HG03097 (cell line): Measurements from ENCODE around the gene ARSA.
A peak's percentile ranks its signal among the peaks of the same experiment; 100 is the strongest.
"Not testable (repeated sequence)": the region's sequence is repeated elsewhere in the genome, so short reads cannot be mapped to it uniquely, and the experiment has no call there.

ENCODE experiments used
- ATAC-seq: cut with Tn5 transposase; IDR thresholded peaks from one replicate; pipeline ENCODE4 v1.9.1; 2021; ENCODE audit not compliant: unreplicated experiment, low FRiP score

The ARSA gene

DNA sequence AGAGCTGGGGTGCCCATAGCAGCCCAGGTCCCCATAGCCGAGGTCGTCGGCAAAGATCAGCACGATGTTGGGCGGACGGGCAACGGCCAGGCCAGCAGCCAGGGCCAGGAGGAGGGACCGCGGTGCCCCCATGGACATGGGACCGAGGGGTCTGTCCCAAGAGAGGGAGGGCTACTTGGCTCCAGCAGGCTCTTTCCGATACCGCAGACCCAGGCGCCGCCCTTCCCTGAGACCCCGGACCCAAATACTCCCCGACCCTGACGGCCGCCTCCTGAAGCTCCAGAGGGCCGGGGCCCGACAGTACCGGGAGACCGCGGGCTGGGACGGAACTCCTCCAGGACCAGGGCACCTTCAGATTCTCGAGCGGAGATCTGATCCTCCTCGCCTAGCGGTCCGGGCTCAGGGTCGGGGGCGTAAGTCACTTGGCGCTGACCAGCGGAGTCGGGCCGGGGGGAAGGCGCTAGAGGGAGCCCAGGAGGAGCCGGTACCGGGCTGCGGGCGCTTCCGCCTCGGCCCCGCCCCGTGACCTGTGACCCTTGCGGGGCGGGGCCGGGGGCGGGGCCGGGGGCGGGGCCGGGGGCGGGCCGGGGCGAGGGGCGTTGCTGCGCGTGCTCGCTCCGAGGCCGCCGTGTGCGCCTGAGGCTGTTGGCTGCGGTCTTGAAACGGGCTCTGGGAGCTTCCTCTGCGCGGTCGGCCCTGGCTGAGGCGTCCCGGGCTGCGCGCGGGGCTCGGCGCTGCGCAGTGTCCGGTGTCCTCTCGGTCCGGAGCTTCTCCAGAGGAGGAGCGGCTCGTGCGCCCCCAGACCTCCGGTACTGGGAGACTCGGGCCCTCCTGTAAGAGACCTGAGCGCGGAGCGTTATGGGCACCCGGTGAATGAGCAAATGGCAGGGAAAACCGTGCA is at the start of gene ARSA:
Gene ARSA, minus strand, starts transcription at position 511 of the 901 bp plus-strand sequence. Its CDS starts 373 bp downstream, at position 138.
- peak; percentile 53 for ATAC-seq

GRCh38 chr22:50676661-50677492 is 48.9 kb upstream of the ARSA start:
- ATAC-seq, result no peak

DNA sequence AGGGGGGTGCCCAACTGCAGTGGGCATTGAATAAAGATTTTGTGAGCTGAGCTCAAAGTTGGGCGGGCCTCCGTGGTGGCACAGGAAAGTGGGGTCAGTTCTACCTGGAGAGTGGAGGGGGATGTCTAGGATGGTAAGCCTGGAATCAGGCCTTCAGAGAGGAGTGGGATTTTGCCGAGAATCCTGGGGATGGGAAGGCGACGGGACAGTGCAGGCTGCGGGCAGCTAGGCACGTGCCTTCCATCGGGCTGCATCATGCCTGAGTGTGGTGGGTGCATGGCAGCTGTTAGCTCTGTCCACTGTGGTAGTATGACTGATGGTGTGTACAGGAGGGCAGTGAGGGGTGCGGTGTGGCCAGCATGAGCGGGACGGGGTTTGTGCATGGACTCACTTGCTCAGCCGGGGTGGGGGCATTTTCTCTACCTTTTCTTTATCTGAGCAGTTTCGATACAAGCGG is 48.3 kb upstream of the ARSA start:
- ATAC-seq, result no peak

GRCh38 chr22:50675553-50676179 is 47.7 kb upstream of the ARSA start:
- no peak for ATAC-seq

DNA sequence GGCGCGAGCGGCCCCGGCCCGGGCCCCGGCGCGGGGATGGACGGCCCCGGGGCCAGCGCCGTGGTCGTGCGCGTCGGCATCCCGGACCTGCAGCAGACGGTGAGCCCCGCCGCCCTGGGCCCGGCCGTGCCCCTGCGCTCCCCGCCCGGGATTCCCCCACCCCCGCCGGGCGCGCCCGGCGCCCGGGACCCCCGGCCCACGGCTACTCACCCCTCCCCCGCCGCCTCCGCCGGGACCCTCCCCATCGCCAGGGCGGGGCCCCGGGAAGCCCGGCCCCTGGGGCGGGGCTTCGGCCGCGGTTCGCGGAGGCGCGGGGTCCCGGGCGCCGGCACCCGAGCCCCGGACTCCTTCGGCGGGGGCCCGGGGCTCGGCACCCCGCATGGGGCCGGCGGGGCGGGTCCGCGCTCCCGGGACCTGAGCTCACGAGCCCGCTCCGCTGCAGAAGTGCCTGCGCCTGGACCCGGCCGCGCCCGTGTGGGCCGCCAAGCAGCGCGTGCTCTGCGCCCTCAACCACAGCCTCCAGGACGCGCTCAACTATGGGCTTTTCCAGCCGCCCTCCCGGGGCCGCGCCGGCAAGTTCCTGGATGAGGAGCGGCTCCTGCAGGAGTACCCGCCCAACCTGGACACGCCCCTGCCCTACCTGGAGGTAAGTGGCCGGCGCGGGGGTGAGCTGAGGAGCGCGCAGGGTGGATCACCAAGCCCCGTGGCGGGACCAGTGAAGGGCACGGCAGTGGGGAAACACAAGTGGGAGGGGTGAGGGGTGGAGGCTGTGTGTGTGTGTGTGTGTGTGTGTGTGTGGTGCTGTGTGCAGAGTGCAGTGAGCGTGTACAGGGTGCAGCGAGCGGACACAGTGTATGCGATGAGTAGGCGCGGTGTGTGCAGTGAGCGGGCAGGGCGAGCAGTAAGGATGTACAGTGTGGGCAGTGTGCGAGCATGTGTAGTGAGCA is 46.9 kb upstream of the ARSA start:
- ATAC-seq, result no peak

- no peak for ATAC-seq
Observed at GRCh38 chr22:50674130-50674500, 46.2 kb upstream of the ARSA start.

DNA sequence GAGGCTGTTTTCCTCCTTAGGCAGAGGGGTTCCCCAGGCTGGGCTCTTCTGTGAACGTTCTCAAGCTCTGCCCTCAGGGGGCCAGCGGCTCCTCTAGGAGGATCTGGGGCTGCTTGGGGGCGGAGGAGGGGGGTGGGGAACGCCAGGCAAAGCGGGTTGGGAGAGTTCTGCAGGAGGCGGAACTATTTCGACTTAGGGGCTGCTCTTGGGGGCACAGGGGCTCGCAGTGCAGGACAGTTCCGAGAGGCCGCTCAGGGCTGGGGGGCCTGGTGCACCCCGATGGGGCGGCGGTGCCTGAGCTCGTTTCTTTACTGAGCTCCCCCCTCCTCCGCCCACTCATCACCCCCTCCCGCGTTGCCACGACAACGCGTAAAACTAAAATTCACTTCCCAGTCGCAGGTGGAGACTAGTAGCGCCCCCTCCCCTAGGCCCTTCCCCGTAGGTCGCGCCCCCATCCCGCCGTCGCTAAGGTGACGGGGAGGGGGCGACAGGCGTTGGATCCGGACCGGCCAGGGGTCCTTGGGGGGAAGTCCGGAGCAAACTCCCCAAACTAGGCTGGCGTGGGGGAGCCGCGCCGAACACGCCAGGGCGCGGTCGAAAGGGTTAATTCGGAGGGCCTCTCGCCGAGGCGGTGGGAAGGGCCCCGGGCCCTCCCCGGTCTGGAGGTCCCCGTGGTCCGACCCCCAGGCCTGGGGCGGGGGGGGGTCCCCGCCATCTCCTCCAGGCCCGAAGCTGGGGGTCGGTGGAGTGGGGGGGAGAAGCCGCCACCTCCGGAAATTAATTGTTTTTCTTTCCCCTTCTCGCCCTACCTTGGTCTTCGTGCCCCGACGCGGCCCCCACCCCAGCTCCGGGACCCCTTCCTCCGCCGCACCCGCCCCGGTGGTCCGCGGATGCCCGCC is 45.5 kb upstream of the ARSA start:
- ATAC-seq, result no peak

- no peak for ATAC-seq
Observed at GRCh38 chr22:50672471-50673230, 44.7 kb upstream of the ARSA start, which contains the start of gene SHANK3. Gene SHANK3, plus strand, starts transcription at chr22:50672823.

GRCh38 chr22:50672041-50672440 is 44.1 kb upstream of the ARSA start:
- no peak for ATAC-seq

GRCh38 chr22:50671641-50672040 is 43.7 kb upstream of the ARSA start:
- no peak for ATAC-seq

DNA sequence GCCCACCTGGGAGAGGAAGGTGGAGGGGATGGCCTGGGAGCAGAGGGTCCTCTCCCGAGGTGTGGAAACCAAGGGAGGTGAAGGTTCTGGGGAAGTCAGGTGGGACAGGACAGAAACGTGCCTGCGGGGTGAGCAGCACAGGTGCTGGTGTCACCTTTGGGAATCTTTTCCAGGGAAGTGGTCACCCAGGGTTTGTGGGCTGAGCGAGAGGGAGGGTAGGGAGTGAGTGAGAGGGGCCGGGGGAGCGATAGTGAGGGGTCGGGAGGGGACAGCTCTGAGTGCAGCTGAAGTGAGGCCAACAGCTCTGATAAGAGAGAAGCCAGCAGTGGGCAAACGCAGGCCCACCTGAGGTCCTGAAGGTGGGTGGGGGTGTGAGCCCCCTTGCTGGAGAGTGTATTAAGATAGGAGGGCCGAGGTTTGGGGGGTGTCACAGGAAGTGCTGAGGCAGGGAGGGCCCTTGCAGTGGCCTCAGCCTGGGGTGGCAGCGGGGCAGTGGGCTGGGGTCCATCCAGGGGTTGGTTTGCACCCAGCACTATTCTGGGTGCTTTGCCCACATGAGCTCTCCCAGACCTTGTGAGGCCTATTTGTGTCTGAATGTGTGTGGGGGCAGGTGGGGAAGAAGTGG is 43.1 kb upstream of the ARSA start:
- no peak for ATAC-seq

GRCh38 chr22:50670513-50670912 is 42.6 kb upstream of the ARSA start:
- ATAC-seq, result no peak

- ATAC-seq, result no peak
Observed at GRCh38 chr22:50665738-50666137, 37.8 kb upstream of the ARSA start.

DNA sequence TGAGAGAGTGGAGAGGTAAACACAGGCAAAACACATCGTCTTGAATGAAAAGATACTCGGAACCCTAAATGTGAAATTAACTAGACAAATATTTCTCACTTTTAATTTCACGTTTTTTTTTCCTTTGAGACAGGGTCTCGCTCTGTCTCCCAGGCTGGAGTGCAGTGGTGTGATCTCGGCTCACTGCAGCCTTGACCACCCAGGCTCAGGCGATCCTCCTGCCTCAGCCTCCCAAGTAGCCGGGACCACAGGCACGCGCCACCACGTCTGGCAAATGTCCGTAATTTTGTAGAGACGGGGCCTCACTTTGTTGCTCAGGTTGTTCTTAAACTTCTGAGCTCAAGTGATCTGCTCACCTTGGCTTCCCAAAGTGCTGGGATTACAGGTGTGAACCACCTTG is 37.3 kb upstream of the ARSA start:
- ATAC-seq, result no peak

- no peak for ATAC-seq
Observed at GRCh38 chr22:50660306-50660705, 32.4 kb upstream of the ARSA start.

DNA sequence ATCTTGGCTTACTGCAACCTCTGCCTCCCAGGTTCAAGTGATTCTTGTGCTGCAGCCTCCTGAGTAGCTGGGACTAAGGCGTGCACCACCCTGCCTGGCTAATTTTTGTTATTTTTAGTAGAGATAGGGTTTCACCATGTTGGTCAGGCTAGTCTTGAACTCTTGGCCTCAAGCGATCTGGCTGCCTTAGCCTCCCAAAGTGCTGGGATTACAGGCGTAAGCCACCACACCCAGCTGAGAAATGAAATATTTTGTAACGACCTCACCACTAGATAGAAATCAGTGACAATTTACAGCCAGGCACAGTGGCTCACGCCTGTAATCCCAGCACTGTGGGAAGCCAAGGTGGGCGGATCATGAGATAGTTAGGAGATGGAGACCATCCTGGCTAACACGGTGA is 31.8 kb upstream of the ARSA start:
- not testable (repeated sequence) for ATAC-seq

DNA sequence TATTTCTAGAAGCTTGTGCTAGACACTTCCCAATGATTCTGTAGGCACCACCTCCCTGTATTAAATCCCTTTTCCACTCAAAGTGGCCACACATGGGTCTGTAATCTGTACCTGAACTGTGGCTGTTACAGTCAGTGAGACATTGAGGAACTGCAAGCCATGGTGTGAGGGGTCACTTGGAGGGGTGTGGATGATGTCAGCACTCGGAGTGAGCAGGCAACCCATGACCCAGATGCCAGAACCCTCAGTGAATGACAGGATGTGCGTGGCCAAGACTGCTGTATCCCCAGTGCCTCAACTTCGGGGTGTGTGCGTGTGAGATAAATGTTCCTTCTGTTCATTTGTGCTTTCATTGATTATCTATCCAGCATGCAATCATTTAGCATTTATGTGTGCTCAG is 30.0 kb upstream of the ARSA start:
- ATAC-seq, result no peak
